ENCODE measurements around the gene TM7SF2. TPM values are rescaled to one million over a fixed set of nuclear protein-coding genes. Genes with fewer than 3 reads are reported as not detected.
A peak's percentile ranks its signal among the peaks of the same experiment; 100 is the strongest.

TM7SF2 gene
- total and polyA plus RNA-seq, 2 of the 8 experiments (the other 6 are each of a cell fraction or from before 2014, with no cell fraction given): 40.1 to 96.0 TPM

GRCh38 chr11:65065851-65066250 lies 45.8 kb upstream of the TM7SF2 start:
- Histone ChIP-seq H2BK15ac (ENCODE audit: low read length) (peak overlapping the region; percentile 12; the same call in 1 of the 2 replicates), H3K36me3 (ENCODE audit: control insufficient read depth in 2 of 4, insufficient read depth in 4 of 4, low read length in 3 of 4) (no peaks in the 10 kb centered on the region), H4K5ac (ENCODE audit: insufficient read length, low read depth, low read length) (peak overlapping the region; percentile 34), H3K14ac (ENCODE audit: insufficient read length) (no peak overlapping the region), H3K27ac (ENCODE audit: low read depth, low read length) (peak overlapping the region; percentile 52; the same call in 1 of the 2 replicates), H3K9ac (replicated peaks in 1 of 4; ENCODE audit: extremely low read depth in 1 of 4, low read depth in 3 of 4, low read length in 3 of 4) (0 out of 7 replicates have a peak overlapping the region, but pooled peaks of 1 of the 4 experiments have one; percentile 48), H3K56ac (replicated peaks; ENCODE audit: insufficient read length, low read depth, low read length) (no peak overlapping the region), H3K27me3 (replicated peaks in 1 of 4; ENCODE audit: control insufficient read depth in 3 of 4, extremely low read depth in 1 of 4, insufficient read depth in 3 of 4, low read length in 3 of 4) (no peaks in the 10 kb centered on the region), H2BK120ac (replicated peaks; ENCODE audit: low read depth, low read length) (no peak overlapping the region), H4K20me1 (replicated peaks in 1 of 2; ENCODE audit: control insufficient read depth in 1 of 2, insufficient read depth in 2 of 2, low read length in 2 of 2) (no peaks in the 10 kb centered on the region), H3K4me2 (ENCODE audit: insufficient read depth in 1 of 2, low read depth in 2 of 2, low read length in 2 of 2) (peak overlapping the region; percentile 31 to 55; a peak in 1 of 4 replicates), H3K23ac (ENCODE audit: insufficient read length) (no peak overlapping the region), H3K23me2 (ENCODE audit: low read depth, low read length) (no peaks in the 10 kb centered on the region), H2AFZ (ENCODE audit: low read length) (no peak overlapping the region), H2BK12ac (ENCODE audit: low read depth, low read length) (peak overlapping the region; percentile 92; the same call in 1 of the 2 replicates), H3K79me1 (ENCODE audit: low read depth, low read length) (no peaks in the 10 kb centered on the region), H2AK5ac (ENCODE audit: low read depth, low read length) (no peak overlapping the region), H3K18ac (ENCODE audit: extremely low read depth, low read length) (peak overlapping the region; percentile 95; the same call in 1 of the 2 replicates), H4K8ac (ENCODE audit: extremely low read depth, insufficient read depth, low read length) (peak overlapping the region; percentile 81; the same call in 1 of the 2 replicates), H3K9me3 (ENCODE audit: insufficient read depth in 2 of 2, low read depth in 1 of 2, low read length in 1 of 2) (no peaks in the 10 kb centered on the region), H2BK5ac (ENCODE audit: low read depth, low read length) (peak overlapping the region; percentile 69; the same call in 1 of the 2 replicates), H3K4me1 (replicated peaks in 1 of 4; ENCODE audit: control insufficient read depth in 3 of 4, insufficient read depth in 4 of 4, low read length in 3 of 4) (peaks cover 5 to 23% (median 17%) of the 10 kb centered on the region in 4 experiments), H3K79me2 (ENCODE audit: control insufficient read depth in 1 of 2, insufficient read depth in 2 of 2, low read length in 2 of 2) (no peaks in the 10 kb centered on the region), H3K4me3 (ENCODE audit: extremely low read depth in 1 of 4, insufficient read depth in 2 of 4, low read depth in 3 of 4, low read length in 4 of 4) (no peak overlapping the region), H4K91ac (replicated peaks; ENCODE audit: insufficient read length, low read length) (peak overlapping the region; percentile 79), H3K4ac (replicated peaks; ENCODE audit: insufficient read length, low read depth, low read length) (peak overlapping the region; percentile 95), H2BK20ac (ENCODE audit: low read length) (no peak overlapping the region)
- ChIA-PET POLR2A (ENCODE audit: partially characterized antibody) (interaction anchor here (0.9 to 21.6 kb wide), 10 partner anchors 10 to 288 kb away, joined by 3 to 230 read pairs (median 4); partner anchors contain the start of genes ARL2, EHD1, FAU and MRPL49), CTCF (ENCODE audit: partially characterized antibody) (interaction anchor here (0.7 to 3.1 kb wide), 6 partner anchors 8 to 219 kb away, joined by 3 to 21 read pairs (median 5); no protein-coding TSS in a partner anchor)
- WGBS, 2 experiments (ENCODE audit: extremely low coverage in 1 of 2, insufficient coverage in 1 of 2, insufficient read length in 1 of 2, insufficient replicate concordance in 2 of 2, low coverage in 1 of 2, low lambda C conversion rate in 2 of 2, missing lambda C conversion rate in 1 of 2): 98% methylated on average over 5 of the region's 7 CpGs; no CpG with 5 or more reads in 1 of the 2 experiments
- no peak for DNase-seq (ENCODE audit: low read depth in 1 of 2, low spot score in 2 of 2)
- no peak for FAIRE-seq
- TF ChIP-seq JUND (IDR thresholded peaks at IDR 0.05; ENCODE audit: low read length) (no peak), SRF (IDR thresholded peaks at IDR 0.05; ENCODE audit: low read depth, low read length) (no peak), GABPA (IDR thresholded peaks at IDR 0.05; ENCODE audit: borderline replicate concordance, insufficient read depth, low read length) (no peak), SAP30 (IDR thresholded peaks at IDR 0.05; ENCODE audit: insufficient read depth, insufficient replicate concordance, low read length) (no peak), POLR2AphosphoS5 (IDR thresholded peaks at IDR 0.05; ENCODE audit: low read depth, low read length) (no peak), ATF2 (IDR thresholded peaks at IDR 0.05; ENCODE audit: low read length) (no peak), SUZ12 (IDR thresholded peaks at IDR 0.05; ENCODE audit: low read length) (no peak), MAX (IDR thresholded peaks at IDR 0.05) (no peak), FOSL1 (IDR thresholded peaks at IDR 0.05; ENCODE audit: insufficient read depth, low read depth, low read length) (no peak), PHF8 (conservative IDR thresholded peaks at IDR 0.05; ENCODE audit: low read depth, low read length) (no peak), ASH2L (IDR thresholded peaks at IDR 0.05; ENCODE audit: low read length) (no peak)
